LoVo (cell line): ENCODE data around the gene ACP4.
"Not testable (repeated sequence)": the region's sequence is repeated elsewhere in the genome, so short reads cannot be mapped to it uniquely, and the experiment has no call there.

Experiments
- DNase-seq: peaks from one replicate; pipeline ENCODE4 v3.0.0-alpha.2; 2016; ENCODE audit warnings: low spot score

The ACP4 gene, protein sequence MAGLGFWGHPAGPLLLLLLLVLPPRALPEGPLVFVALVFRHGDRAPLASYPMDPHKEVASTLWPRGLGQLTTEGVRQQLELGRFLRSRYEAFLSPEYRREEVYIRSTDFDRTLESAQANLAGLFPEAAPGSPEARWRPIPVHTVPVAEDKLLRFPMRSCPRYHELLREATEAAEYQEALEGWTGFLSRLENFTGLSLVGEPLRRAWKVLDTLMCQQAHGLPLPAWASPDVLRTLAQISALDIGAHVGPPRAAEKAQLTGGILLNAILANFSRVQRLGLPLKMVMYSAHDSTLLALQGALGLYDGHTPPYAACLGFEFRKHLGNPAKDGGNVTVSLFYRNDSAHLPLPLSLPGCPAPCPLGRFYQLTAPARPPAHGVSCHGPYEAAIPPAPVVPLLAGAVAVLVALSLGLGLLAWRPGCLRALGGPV

GRCh38 chr19:50790396-50790795, at the start of gene ACP4:
TSS of gene ACP4 (plus strand) at chr19:50790415. CDS start at chr19:50790415, 0 bp downstream.
- no peak for DNase-seq

- no peak for DNase-seq
Observed at GRCh38 chr19:50741179-50741933, 48.9 kb upstream of the ACP4 start.

DNA sequence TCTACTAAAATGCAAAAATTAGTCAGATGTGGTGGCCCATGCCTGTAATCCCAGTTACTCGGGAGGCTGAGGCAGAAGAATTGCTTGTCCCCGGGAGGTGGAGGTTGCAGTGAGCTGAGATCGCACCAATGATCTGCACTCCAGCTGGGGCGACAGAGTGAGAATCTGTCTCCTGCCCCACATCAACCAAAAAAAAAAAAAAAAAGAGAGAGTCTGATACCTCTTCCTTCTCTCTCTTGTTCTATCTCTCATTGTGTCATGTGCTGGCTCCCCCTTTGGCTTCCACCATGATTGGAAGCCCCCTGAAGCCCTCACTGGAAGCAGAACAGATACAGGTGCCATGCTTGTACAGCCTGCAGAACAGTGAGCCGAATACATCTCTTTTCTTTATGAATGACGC, 46.7 kb upstream of the ACP4 start:
- DNase-seq: no peak

DNA sequence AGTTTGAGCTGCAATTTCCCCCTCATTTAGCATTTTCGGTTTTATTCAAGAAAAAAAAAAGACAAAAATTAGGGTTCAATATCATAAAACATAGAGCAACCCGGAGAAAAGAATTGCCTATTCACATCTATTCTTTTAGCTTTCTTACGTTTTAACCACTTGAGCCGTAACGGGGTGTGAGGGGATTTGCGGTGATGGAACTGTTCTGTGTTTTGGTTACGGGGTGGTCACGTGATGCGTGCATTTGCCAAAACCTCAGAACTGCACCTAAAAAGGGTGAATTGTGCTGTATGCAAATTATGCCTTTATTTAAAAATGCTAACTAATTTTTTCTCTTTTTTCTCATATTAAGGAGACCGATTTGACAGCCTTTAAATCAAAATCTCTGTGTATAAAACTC, 45.0 kb upstream of the ACP4 start:
- DNase-seq: no peak

GRCh38 chr19:50747141-50747540, 43.1 kb upstream of the ACP4 start:
- DNase-seq: not testable (repeated sequence)

GRCh38 chr19:50749490-50749889, 40.7 kb upstream of the ACP4 start:
- DNase-seq: no peak

- no peak for DNase-seq
Observed at GRCh38 chr19:50750010-50750409, 40.2 kb upstream of the ACP4 start.

- no peak for DNase-seq
Observed at GRCh38 chr19:50753879-50754278, 36.3 kb upstream of the ACP4 start.

DNA sequence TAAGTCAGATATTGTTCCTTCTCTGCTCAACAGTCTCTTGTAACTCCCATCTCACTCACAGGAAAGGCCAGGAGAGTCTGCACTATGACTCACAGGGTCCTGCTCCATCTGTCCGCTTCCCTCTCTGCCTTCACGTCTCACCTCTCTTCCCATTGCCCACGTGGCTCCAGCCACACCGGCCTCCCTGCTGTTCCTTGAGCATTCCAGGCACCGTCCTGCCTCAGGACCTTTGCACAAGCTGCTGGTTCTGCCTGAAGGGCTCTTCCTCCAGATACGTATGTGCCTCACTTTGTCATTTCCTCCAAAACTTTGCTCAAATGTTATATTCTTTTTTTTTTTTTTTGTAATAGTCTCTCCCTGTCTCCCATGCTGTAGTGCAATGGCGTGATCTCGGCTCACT, 34.0 kb upstream of the ACP4 start:
- DNase-seq: not testable (repeated sequence)

DNA sequence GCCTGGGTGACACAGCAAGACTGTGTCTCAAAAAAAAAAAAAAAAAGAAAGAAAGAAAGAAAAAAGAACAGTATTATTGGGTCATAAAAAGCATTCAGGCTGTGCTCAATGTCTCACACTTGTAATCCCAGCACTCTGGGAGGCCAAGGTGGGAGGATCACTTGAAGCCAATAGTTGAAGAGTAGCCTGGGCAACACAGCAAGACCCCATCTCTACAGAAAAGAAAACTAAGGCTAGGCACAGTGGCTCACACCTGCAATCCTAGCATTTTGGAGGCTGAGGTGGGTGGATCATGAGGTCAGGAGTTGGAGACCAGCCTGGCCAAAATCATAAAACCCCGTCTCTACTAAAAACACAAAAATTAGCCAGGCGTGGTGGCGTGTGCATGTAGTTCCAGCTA, 32.6 kb upstream of the ACP4 start:
- DNase-seq: not testable (repeated sequence)

DNA sequence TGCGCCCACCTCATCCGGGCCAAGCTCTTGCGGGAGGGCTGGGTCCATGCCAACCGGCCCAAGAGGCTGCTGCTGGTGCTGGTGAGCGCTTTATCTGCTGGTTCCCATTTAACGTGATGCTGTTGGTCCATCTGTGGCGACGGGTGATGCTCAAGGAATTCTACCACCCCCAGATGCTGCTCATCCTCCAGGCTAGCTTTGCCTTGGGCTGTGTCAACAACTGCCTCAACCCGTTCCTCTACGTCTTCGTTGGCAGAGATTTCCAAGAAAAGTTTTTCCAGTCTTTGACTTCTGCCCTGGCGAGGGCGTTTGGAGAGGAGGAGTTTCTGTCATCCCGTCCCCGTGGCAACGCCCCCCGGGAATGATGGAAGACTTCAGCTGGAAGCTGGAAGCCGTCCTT, 31.1 kb upstream of the ACP4 start:
- DNase-seq: not testable (repeated sequence)

GRCh38 chr19:50759886-50760285, 30.3 kb upstream of the ACP4 start:
- peak; percentile 5 for DNase-seq

GRCh38 chr19:50761501-50761900, 28.7 kb upstream of the ACP4 start:
- DNase-seq: not testable (repeated sequence)

GRCh38 chr19:50763521-50763920, 26.7 kb upstream of the ACP4 start:
- DNase-seq: not testable (repeated sequence)

- DNase-seq: no peak
Observed at GRCh38 chr19:50764409-50764808, 25.8 kb upstream of the ACP4 start.

GRCh38 chr19:50766746-50767145, 23.5 kb upstream of the ACP4 start:
- DNase-seq: not testable (repeated sequence)

GRCh38 chr19:50767263-50767662, 23.0 kb upstream of the ACP4 start:
- not testable (repeated sequence) for DNase-seq

DNA sequence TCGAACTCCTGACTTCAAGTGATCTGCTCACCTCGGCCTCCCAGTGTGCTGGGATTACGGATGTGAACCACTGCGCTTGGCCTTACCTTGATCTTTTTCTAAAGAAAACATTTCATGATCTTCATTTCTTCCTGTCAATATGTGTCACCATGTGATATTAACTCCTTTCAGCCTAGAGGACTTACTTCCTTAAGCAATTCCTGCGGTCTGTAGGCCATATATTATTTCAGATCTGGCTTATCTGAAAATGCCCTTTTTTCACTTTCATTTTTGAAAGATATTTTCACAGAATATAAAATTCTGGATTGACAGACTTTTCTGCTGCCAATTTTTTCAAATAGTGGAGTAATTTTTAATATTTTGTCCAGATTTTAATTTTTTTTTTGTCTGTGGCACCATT, 21.9 kb upstream of the ACP4 start:
- no peak for DNase-seq

DNA sequence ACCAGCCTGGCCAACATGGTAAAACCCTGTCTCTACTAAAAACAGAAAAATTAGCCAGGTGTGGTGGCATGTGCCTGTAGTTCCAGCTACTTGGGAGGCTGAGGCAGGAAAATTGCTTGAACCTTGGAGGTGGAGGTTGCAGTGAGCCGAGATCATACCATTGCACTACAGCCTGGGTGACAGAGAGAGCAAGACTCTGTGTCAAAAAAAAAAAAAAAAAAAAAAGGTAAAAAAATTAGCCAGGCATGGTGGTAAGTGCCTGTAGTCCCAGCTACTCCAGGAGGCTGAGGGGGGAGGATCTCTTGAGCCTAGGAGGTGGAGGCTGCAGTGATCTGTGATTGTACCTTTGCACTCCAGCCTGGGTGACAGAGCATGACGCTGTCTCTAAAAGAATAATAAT, 20.1 kb upstream of the ACP4 start, which contains the start of gene GPR32:
Gene GPR32, plus strand, starts transcription at position 301 of the 400 bp plus-strand sequence. CDS start 137 bp downstream, outside the sequence.
- DNase-seq: not testable (repeated sequence)

DNA sequence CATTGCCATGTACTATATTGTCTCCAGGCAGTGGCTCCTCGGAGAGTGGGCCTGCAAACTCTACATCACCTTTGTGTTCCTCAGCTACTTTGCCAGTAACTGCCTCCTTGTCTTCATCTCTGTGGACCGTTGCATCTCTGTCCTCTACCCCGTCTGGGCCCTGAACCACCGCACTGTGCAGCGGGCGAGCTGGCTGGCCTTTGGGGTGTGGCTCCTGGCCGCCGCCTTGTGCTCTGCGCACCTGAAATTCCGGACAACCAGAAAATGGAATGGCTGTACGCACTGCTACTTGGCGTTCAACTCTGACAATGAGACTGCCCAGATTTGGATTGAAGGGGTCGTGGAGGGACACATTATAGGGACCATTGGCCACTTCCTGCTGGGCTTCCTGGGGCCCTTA, 19.3 kb upstream of the ACP4 start:
- no peak for DNase-seq

GRCh38 chr19:50772476-50772875, 17.7 kb upstream of the ACP4 start:
- no peak for DNase-seq

GRCh38 chr19:50772912-50773311, 17.3 kb upstream of the ACP4 start:
- DNase-seq: not testable (repeated sequence)

- not testable (repeated sequence) for DNase-seq
Observed at GRCh38 chr19:50773454-50773853, 16.8 kb upstream of the ACP4 start.
